HL-60 (cell line): Measurements from ENCODE around the gene IGSF6.

Experiments used
- GABPA ChIP-seq: IDR thresholded peaks from 2 replicates; pipeline ENCODE4 v1.6.1; 2012; ENCODE audit warnings: low read depth
- POLR2AphosphoS5 ChIP-seq: IDR thresholded peaks from 2 replicates; pipeline ENCODE4 v1.6.1; 2012; ENCODE audit warnings: low read depth
- REST ChIP-seq: IDR thresholded peaks from 2 replicates; pipeline ENCODE4 v1.6.1; 2012; ENCODE audit warnings: low read depth; ENCODE audit not compliant: insufficient replicate concordance
- SPI1 ChIP-seq: IDR thresholded peaks from 2 replicates; pipeline ENCODE4 v1.6.1; 2012; ENCODE audit warnings: low read depth, mild to moderate bottlenecking, borderline replicate concordance
- TF ChIP-seq, protein P1 (sequence below): IDR thresholded peaks from one replicate; pipeline ENCODE4 v1.5.1; 2011; ENCODE audit warnings: low read length, control low read depth, inconsistent platforms; ENCODE audit not compliant: insufficient read depth

GRCh38 chr16:21642861-21643260 is 9.5 kb downstream of the IGSF6 start:
- no peak for TF ChIP-seq REST
- TF ChIP-seq, protein P1, sequence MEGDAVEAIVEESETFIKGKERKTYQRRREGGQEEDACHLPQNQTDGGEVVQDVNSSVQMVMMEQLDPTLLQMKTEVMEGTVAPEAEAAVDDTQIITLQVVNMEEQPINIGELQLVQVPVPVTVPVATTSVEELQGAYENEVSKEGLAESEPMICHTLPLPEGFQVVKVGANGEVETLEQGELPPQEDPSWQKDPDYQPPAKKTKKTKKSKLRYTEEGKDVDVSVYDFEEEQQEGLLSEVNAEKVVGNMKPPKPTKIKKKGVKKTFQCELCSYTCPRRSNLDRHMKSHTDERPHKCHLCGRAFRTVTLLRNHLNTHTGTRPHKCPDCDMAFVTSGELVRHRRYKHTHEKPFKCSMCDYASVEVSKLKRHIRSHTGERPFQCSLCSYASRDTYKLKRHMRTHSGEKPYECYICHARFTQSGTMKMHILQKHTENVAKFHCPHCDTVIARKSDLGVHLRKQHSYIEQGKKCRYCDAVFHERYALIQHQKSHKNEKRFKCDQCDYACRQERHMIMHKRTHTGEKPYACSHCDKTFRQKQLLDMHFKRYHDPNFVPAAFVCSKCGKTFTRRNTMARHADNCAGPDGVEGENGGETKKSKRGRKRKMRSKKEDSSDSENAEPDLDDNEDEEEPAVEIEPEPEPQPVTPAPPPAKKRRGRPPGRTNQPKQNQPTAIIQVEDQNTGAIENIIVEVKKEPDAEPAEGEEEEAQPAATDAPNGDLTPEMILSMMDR: no peak
- TF ChIP-seq POLR2AphosphoS5: no peak
- no peak for TF ChIP-seq SPI1
- no peak for TF ChIP-seq GABPA
